A549 (cell line): ENCODE results near the gene UBXN2A. TPM values are rescaled to one million over a fixed set of nuclear protein-coding genes. Genes with fewer than 3 reads are reported as not detected.

ENCODE experiments used
- ATAC-seq, 2 experiments: fragments of 200-7000 bp in 1 of 2; fragments of >200 bp in 1 of 2; cut with Nextera tagmentation in 1 of 2; cut with Tn5 transposase in 1 of 2; 3 replicates each; pipeline versions ENCODE4 v1.8.0 to v1.9.1; 2018 to 2020; ENCODE audit warnings: mild to moderate bottlenecking in 1 of 2, moderate library complexity in 1 of 2
- CTCF ChIA-PET: fragments of 300-600 bp; sonication (Branson Sonifier 250); formaldehyde crosslinking; extraction: SDS; loops from one replicate; lab custom pipeline; 2021; ENCODE audit warnings: antibody characterized with exemption, inconsistent platforms; lab: Yijun Ruan, JAX
- POLR2A ChIA-PET: fragments of 350-600 bp; formaldehyde crosslinking; extraction: SDS; loops from one replicate; lab custom pipeline; 2021; ENCODE audit warnings: antibody characterized with exemption, inconsistent platforms; lab: Yijun Ruan, JAX
- DNase-seq, 2 experiments: peaks; one replicate each; pipeline versions ENCODE4 v3.0.0 to v3.0.0-alpha.2; 2011 to 2016; ENCODE audit warnings: low read depth in 1 of 2, low spot score in 1 of 2
- FAIRE-seq: peaks from 2 replicates; lab custom pipeline; 2011; peaks lifted over from hg19 to GRCh38; lab: Jason Lieb, UNC
- H3K27ac ChIP-seq, 2 experiments: fragments of >200 bp; sonication (Bioruptor Twin); formaldehyde crosslinking; 3 replicates each; pipeline ENCODE4 v1.5.1; 2016 to 2017
- H3K4me1 ChIP-seq: fragments of >200 bp; sonication (Bioruptor Twin); formaldehyde crosslinking; 3 replicates; pipeline ENCODE4 v1.6.1; 2016
- H3K4me2 ChIP-seq: fragments of >200 bp; sonication (Bioruptor Twin); formaldehyde crosslinking; 3 replicates; pipeline ENCODE4 v1.6.1; 2016
- H3K4me3 ChIP-seq: fragments of >200 bp; sonication (Bioruptor Twin); formaldehyde crosslinking; 3 replicates; pipeline ENCODE4 v1.5.1; 2016
- H3K9me3 ChIP-seq: fragments of >200 bp; sonication (Bioruptor Twin); formaldehyde crosslinking; 3 replicates; pipeline ENCODE4 v1.6.1; 2016
- ATOH8 ChIP-seq: fragments of 250-450 bp; sonication (Bioruptor Pico); IDR thresholded peaks from 2 replicates; pipeline ENCODE4 v1.5.0; 2020; ENCODE audit warnings: low read depth, mild to moderate bottlenecking, moderate library complexity
- BHLHE40 ChIP-seq: IDR thresholded peaks from 2 replicates; pipeline ENCODE4 v1.6.1; 2012; ENCODE audit warnings: low read depth, low read length, inconsistent platforms
- CBX8 ChIP-seq: fragments of 200-600 bp; sonication (generic); IDR thresholded peaks from 2 replicates; pipeline ENCODE4 v1.6.1; 2016
- CHD2 ChIP-seq: fragments of 150-350 bp; IDR thresholded peaks from 2 replicates; pipeline ENCODE4 v1.6.1; 2014; ENCODE audit warnings: low read length; ENCODE audit not compliant: partially characterized antibody
- CHD4 ChIP-seq: fragments of 200-600 bp; sonication (generic); IDR thresholded peaks from 2 replicates; pipeline ENCODE4 v1.6.1; 2016; ENCODE audit warnings: antibody characterized with exemption, mild to moderate bottlenecking, borderline replicate concordance
- CTCF ChIP-seq: fragments of >200 bp; sonication (Bioruptor Twin); formaldehyde crosslinking; IDR thresholded peaks from 3 replicates; pipeline ENCODE4 v1.5.1; 2016
- E2F6 ChIP-seq: IDR thresholded peaks from 2 replicates; pipeline ENCODE4 v1.6.1; 2012; ENCODE audit warnings: low read depth, borderline replicate concordance
- FOSB ChIP-seq: fragments of 250-450 bp; sonication (Bioruptor Pico); IDR thresholded peaks from 2 replicates; pipeline ENCODE4 v1.5.0; 2020; ENCODE audit warnings: mild to moderate bottlenecking, moderate library complexity
- FOSL2 ChIP-seq, 2 experiments: fragments of 450-650 bp in 1 of 2; fragments of >200 bp in 1 of 2; sonication (Bioruptor Twin) in 1 of 2; formaldehyde crosslinking; IDR thresholded peaks; 2 replicates each; pipeline versions ENCODE4 v1.5.0 to v1.6.1; 2016 to 2020; ENCODE audit warnings: mild to moderate bottlenecking in 1 of 2, moderate library complexity in 1 of 2
- FOXS1 ChIP-seq: fragments of 250-450 bp; sonication (Bioruptor Pico); IDR thresholded peaks from 2 replicates; pipeline ENCODE4 v1.5.0; 2020; ENCODE audit warnings: mild to moderate bottlenecking, moderate library complexity
- GATA3 ChIP-seq: IDR thresholded peaks from 2 replicates; pipeline ENCODE4 v1.6.1; 2012; ENCODE audit warnings: borderline replicate concordance
- HES2 ChIP-seq: fragments of >200 bp; sonication (Bioruptor Twin); formaldehyde crosslinking; IDR thresholded peaks from 2 replicates; pipeline ENCODE4 v1.6.1; 2016
- HEYL ChIP-seq: fragments of 250-450 bp; sonication (Bioruptor Pico); IDR thresholded peaks from 2 replicates; pipeline ENCODE4 v1.8.0; 2021; ENCODE audit warnings: mild to moderate bottlenecking, moderate library complexity
- HOXA7 ChIP-seq: fragments of 250-450 bp; sonication (Bioruptor Pico); IDR thresholded peaks from 2 replicates; pipeline ENCODE4 v1.5.0; 2020; ENCODE audit warnings: mild to moderate bottlenecking, moderate library complexity
- HOXB5 ChIP-seq: fragments of 250-450 bp; sonication (Bioruptor Pico); IDR thresholded peaks from 2 replicates; pipeline ENCODE4 v1.5.0; 2020; ENCODE audit warnings: mild to moderate bottlenecking, moderate library complexity
- JUNB ChIP-seq: fragments of >200 bp; sonication (Bioruptor Twin); formaldehyde crosslinking; IDR thresholded peaks from 2 replicates; pipeline ENCODE4 v1.6.1; 2016
- MAFK ChIP-seq: fragments of 450-650 bp; IDR thresholded peaks from 2 replicates; pipeline ENCODE4 v1.6.1; 2014; ENCODE audit not compliant: partially characterized antibody
- NR3C1 ChIP-seq: fragments of >200 bp; sonication (Bioruptor Twin); formaldehyde crosslinking; IDR thresholded peaks from 3 replicates; pipeline ENCODE4 v1.6.1; 2017
- PHF8 ChIP-seq: fragments of 200-600 bp; sonication (generic); IDR thresholded peaks from 2 replicates; pipeline ENCODE4 v1.6.1; 2016; ENCODE audit warnings: low read depth, mild to moderate bottlenecking, antibody characterized with exemption, moderate library complexity, borderline replicate concordance
- RARB ChIP-seq: fragments of 250-450 bp; sonication (Bioruptor Pico); IDR thresholded peaks from 2 replicates; pipeline ENCODE4 v1.8.0; 2021; ENCODE audit warnings: mild to moderate bottlenecking, moderate library complexity
- RCOR1 ChIP-seq: fragments of 150-350 bp; IDR thresholded peaks from 2 replicates; pipeline ENCODE4 v1.6.1; 2014; ENCODE audit warnings: antibody characterized with exemption, low read length, low read depth
- RFX5 ChIP-seq: fragments of 450-650 bp; IDR thresholded peaks from 2 replicates; pipeline ENCODE4 v1.7.1; 2014; ENCODE audit warnings: antibody characterized with exemption, mild to moderate bottlenecking, moderate library complexity
- SMC3 ChIP-seq: fragments of >200 bp; sonication (Bioruptor Twin); formaldehyde crosslinking; IDR thresholded peaks from 3 replicates; pipeline ENCODE4 v1.6.1; 2018; ENCODE audit warnings: inconsistent platforms
- ZC3H11A ChIP-seq: fragments of 450-650 bp; IDR thresholded peaks from 2 replicates; pipeline ENCODE4 v1.6.1; 2014; ENCODE audit warnings: antibody characterized with exemption, mild to moderate bottlenecking
- ZFP36 ChIP-seq: fragments of 450-650 bp; IDR thresholded peaks from 2 replicates; pipeline ENCODE4 v1.6.1; 2014; ENCODE audit warnings: borderline replicate concordance; ENCODE audit not compliant: partially characterized antibody
- ZSCAN20 ChIP-seq: fragments of 250-450 bp; sonication (Bioruptor Pico); IDR thresholded peaks from 2 replicates; pipeline ENCODE4 v1.8.0; 2022; ENCODE audit warnings: mild to moderate bottlenecking, moderate library complexity
- WGBS: methylation state at CpG from one replicate; pipeline ENCODE4 v1.1.6; 2017; ENCODE audit errors: missing lambda C conversion rate; 5-methylcytosine and 5-hydroxymethylcytosine counted together
- polyA plus RNA-seq, 4 experiments: library from polyadenylated mRNA; depleted of rRNA in 3 of 4; stranded (reverse); fragments of >200 nt; fragmentation: RNase III in 1 of 4; extraction: RNeasy Plus Mini Kit Qiagen cat#74134 plus additional on column Dnase treatment in 1 of 4; gene quantifications; 2 replicates in 3 of 4; 3 replicates in 1 of 4; pipeline ENCODE4 v1.2.3, GENCODE V29; 2011 to 2017

UBXN2A gene
- polyA plus RNA-seq, 2 of the 4 experiments (the other 2 are of a cell fraction) = 13.7 to 25.4 TPM

GRCh38 chr2:23924589-23925359 lies 15.5 kb upstream of the UBXN2A start:
- Histone ChIP-seq H3K4me2 (peak overlapping the region; percentile 83), H3K4me1 (peaks cover 20% of the 10 kb centered on the region; the same call in 2 of the 3 replicates), H3K9me3 (no peaks in the 10 kb centered on the region), H3K27ac (no peak overlapping the region), H3K4me3 (no peak overlapping the region; the same call in 1 of the 3 replicates)
- ChIA-PET POLR2A (interaction anchor here (4.8 to 4.9 kb wide), 2 partner anchors 152 to 158 kb away, joined by 72 to 99 read pairs; partner anchors contain the start of genes SF3B6 and TP53I3), CTCF (interaction anchor here (0.9 to 6.4 kb wide), 12 partner anchors 10 to 159 kb away, joined by 3 to 90 read pairs (median 6); partner anchors contain the start of genes SF3B6 and TP53I3)
- ATAC-seq (no peak), DNase-seq (no peak), FAIRE-seq (no peak)
- WGBS = 46% methylated on average over 7 of the region's 7 CpGs
- no peak for TF ChIP-seq RFX5
- TF ChIP-seq GATA3 = no peak
- no peak for TF ChIP-seq CBX8
- TF ChIP-seq HOXB5 (CRISPR knock-in tag) = no peak
- TF ChIP-seq CHD4 = no peak
- no peak for TF ChIP-seq CTCF
- no peak for TF ChIP-seq ZC3H11A
- TF ChIP-seq ATOH8 = no peak
- TF ChIP-seq ZFP36 = no peak
- TF ChIP-seq HEYL = no peak
- TF ChIP-seq PHF8 = no peak
- TF ChIP-seq HOXA7 (CRISPR knock-in tag) = no peak
- no peak for TF ChIP-seq CHD2
- no peak for TF ChIP-seq FOSL2 (IDR thresholded peaks at IDR 0.05)
- no peak for TF ChIP-seq FOSL2 (CRISPR knock-in tag; IDR thresholded peaks at IDR 0.05)
- no peak for TF ChIP-seq JUNB
- no peak for TF ChIP-seq RCOR1
- TF ChIP-seq E2F6 = no peak
- no peak for TF ChIP-seq ZSCAN20 (CRISPR knock-in tag)
- TF ChIP-seq FOSB = no peak

GRCh38 chr2:23925702-23926289 lies 14.5 kb upstream of the UBXN2A start:
- Histone ChIP-seq H3K9me3 (no peaks in the 10 kb centered on the region), H3K27ac (peak overlapping the region; percentile 93 to 95), H3K4me2 (peak overlapping the region; percentile 83), H3K4me1 (peaks cover 20% of the 10 kb centered on the region; the same call in 2 of the 3 replicates)
- POLR2A ChIA-PET = interaction anchor here (1.1 to 4.9 kb wide), 8 partner anchors 14 to 197 kb away, joined by 3 to 99 read pairs (median 22); partner anchors contain the start of genes PFN4, SF3B6, TP53I3 and UBXN2A
- CTCF ChIA-PET = interaction anchor here (0.6 to 6.4 kb wide), 42 partner anchors 8 to 451 kb away, joined by 3 to 90 read pairs (median 7); partner anchors contain the start of genes SF3B6, TP53I3 and UBXN2A
- DNase-seq (peak in 1 of 2 experiments; percentile 45), ATAC-seq (peak; percentile 37 to 41)
- 4% methylated on average over 13 of the region's 13 CpGs for WGBS
- no peak for TF ChIP-seq RCOR1
- no peak for TF ChIP-seq SMC3
- TF ChIP-seq HEYL = no peak
- no peak for TF ChIP-seq FOXS1 (CRISPR knock-in tag)
- TF ChIP-seq NR3C1 = no peak
- no peak for TF ChIP-seq RARB (CRISPR knock-in tag)
- no peak for TF ChIP-seq HES2
- no peak for TF ChIP-seq BHLHE40
- no peak for TF ChIP-seq CHD4
- no peak for TF ChIP-seq ZC3H11A
- TF ChIP-seq MAFK = no peak
- TF ChIP-seq, all 56 proteins: peak for 0
- FAIRE-seq = no peak
- peak overlapping the region; percentile 75 for H3K4me3 ChIP-seq
